NCI-H460 (cell line): Measurements from ENCODE around the gene C11orf21. TPM values are rescaled to one million over a fixed set of nuclear protein-coding genes. Genes with fewer than 3 reads are reported as not detected.
"Not testable (repeated sequence)": the region's sequence is repeated elsewhere in the genome, so short reads cannot be mapped to it uniquely, and the experiment has no call there.

Source experiments
- DNase-seq: peaks from one replicate; pipeline ENCODE4 v3.0.0-alpha.2; 2016; ENCODE audit warnings: low read depth; ENCODE audit errors: extremely low read depth
- total RNA-seq: library from RNA; depleted of rRNA; stranded (reverse); fragments of >200 nt; shearing (Covaris generic); gene quantifications from 2 replicates; pipeline ENCODE4 v1.2.3, GENCODE V29; 2014

The C11orf21 gene
- total RNA-seq, 1 experiment from 2014 or later: not detected

GRCh38 chr11:2298131-2298794, 3.5 kb downstream of the C11orf21 start:
- DNase-seq: no peak

GRCh38 chr11:2297623-2298030, 4.1 kb downstream of the C11orf21 start:
- no peak for DNase-seq

- no peak for DNase-seq
These were observed 4.7 kb downstream of the C11orf21 start for GRCh38 chr11:2296913-2297622.

GRCh38 chr11:2295971-2296912, 5.5 kb downstream of the C11orf21 start:
- DNase-seq: no peak

- DNase-seq: no peak
These were observed 6.8 kb downstream of the C11orf21 start for GRCh38 chr11:2294926-2295290.

GRCh38 chr11:2293984-2294925, 7.5 kb downstream of the C11orf21 start:
- DNase-seq: no peak

- DNase-seq: no peak
These were observed 8.2 kb downstream of the C11orf21 start for GRCh38 chr11:2293531-2293971.

- no peak for DNase-seq
These were observed 11.3 kb downstream of the C11orf21 start for GRCh38 chr11:2290351-2290841.

- no peak for DNase-seq
These were observed 11.9 kb downstream of the C11orf21 start for GRCh38 chr11:2289859-2290258.

- no peak for DNase-seq
These were observed 12.4 kb downstream of the C11orf21 start for GRCh38 chr11:2289350-2289749.

GRCh38 chr11:2287091-2287490, 14.6 kb downstream of the C11orf21 start:
- no peak for DNase-seq

GRCh38 chr11:2286350-2286749, 15.4 kb downstream of the C11orf21 start:
- DNase-seq: not testable (repeated sequence)

GRCh38 chr11:2280208-2280607, 21.5 kb downstream of the C11orf21 start:
- DNase-seq: no peak

GRCh38 chr11:2277933-2278523, 23.7 kb downstream of the C11orf21 start:
- no peak for DNase-seq

GRCh38 chr11:2277008-2277346, 24.7 kb downstream of the C11orf21 start:
- DNase-seq: no peak

- no peak for DNase-seq
These were observed 25.3 kb downstream of the C11orf21 start for GRCh38 chr11:2276280-2277007.

- no peak for DNase-seq
These were observed 26.1 kb downstream of the C11orf21 start for GRCh38 chr11:2275334-2276279.

- no peak for DNase-seq
These were observed 27.9 kb downstream of the C11orf21 start for GRCh38 chr11:2273771-2274170.
